NK-92 (cell line): ENCODE measurements around the gene TMOD4.
A peak's percentile ranks its signal among the peaks of the same experiment; 100 is the strongest.

Experiments
- DNase-seq: peaks from one replicate; lab custom pipeline; 2025; ENCODE audit not compliant: unreplicated experiment; lab: John Stamatoyannopoulos, UW

TMOD4 gene

GRCh38 chr1:151176514-151177045, 799 bp upstream of the TMOD4 start:
- DNase-seq: no peak

DNA sequence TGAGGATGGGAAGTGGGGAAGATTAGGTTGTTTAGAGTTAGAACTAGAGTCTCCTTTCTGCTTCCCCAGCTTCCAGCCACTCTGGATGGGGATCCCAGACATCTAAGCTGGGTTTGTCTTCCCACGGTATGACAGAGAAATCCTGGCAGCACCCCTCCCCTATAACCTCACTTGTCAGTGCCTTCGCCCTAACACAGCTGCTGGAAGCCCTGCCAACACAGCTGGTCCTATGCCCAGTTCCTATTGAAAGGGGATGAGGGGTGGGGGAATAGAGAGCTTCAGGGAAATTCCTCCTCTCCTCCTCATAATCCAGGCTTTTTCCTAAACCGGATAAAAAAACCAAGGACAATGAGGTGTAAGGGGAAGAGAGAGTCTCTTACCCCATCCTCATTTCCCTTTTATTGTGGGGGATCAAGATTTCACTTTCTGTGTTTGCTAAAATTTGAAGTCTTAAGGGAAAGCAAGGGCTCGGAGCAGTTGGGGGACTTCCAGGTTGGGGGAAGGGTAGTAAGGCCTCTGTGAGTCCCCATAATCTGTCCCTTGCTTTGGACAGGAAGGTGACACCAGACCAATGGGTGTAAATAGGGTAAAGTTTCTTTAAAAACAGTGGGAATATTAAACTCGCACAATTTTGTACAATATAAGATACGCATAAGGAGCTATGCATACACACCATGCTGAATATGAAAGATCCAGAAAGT, 590 bp downstream of the TMOD4 start:
- no peak for DNase-seq

GRCh38 chr1:151171190-151171589, 4.6 kb downstream of the TMOD4 start:
- DNase-seq: no peak

DNA sequence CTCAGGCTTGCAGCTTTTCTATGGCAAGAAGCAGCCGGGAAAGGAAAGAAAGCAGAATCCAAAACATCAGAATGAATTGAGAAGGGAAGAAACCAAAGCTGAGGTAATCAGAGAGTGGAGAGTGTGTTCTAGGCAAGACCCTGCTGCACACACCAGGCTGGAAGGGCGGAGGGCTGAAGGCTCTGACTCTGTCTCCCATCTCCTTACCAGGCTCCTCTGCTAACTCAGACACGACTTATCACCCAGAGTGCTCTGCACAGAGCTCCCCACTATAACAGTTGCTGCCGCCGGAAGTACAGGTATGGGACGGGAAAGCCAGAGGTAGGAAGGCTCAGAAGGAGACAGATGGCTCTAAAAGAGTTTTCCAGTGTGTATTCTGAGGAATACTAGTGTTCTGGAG, 8.7 kb downstream of the TMOD4 start:
- no peak for DNase-seq

- no peak for DNase-seq
Measured at GRCh38 chr1:151166505-151166956, 9.2 kb downstream of the TMOD4 start.

DNA sequence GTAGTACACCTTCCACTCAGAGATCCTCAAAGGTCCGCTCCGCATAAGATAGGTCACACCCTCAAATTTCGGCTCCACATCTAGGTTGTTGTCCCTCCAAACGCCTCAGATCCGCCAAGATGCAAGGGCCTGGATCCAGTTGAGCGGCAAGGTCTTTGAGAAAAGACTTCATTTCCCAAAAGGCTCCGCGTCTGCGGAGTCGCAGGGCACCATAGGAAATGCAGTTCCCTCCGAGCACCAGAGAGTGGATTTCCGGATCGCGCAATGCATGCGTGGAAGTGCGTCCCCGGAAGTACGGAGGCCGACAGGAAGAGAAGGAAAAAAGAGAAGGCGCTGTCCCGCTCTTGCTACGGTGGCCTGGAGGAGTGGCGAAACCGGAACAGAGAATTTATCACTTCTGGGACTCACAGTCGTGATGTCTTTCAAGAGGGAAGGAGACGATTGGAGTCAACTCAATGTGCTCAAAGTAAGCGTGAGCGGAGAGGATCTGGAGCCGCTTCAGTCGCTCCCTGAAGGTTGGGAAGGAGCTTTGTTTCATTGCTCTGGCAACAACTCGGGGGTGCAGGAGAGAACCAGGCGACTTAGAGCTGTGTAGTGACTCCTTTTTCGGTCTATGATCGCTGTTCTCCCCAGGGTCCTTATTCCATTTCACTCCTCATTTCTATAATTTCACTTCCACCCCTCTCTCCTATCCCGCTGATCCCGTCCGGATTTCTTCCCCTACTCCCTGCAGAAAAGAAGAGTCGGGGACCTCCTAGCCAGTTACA, 9.9 kb downstream of the TMOD4 start, which contains the start of the genes LYSMD1 and SCNM1:
Gene LYSMD1 (minus strand): TSS at position 165 of the 767 bp plus-strand sequence. CDS start 644 bp downstream, outside the sequence.
Gene SCNM1 (plus strand): TSS at position 407 of the 767 bp plus-strand sequence. CDS start 9 bp downstream, at position 416.
- peak; percentile 67 for DNase-seq

GRCh38 chr1:151165281-151165737, 10.5 kb downstream of the TMOD4 start:
- no peak for DNase-seq

DNA sequence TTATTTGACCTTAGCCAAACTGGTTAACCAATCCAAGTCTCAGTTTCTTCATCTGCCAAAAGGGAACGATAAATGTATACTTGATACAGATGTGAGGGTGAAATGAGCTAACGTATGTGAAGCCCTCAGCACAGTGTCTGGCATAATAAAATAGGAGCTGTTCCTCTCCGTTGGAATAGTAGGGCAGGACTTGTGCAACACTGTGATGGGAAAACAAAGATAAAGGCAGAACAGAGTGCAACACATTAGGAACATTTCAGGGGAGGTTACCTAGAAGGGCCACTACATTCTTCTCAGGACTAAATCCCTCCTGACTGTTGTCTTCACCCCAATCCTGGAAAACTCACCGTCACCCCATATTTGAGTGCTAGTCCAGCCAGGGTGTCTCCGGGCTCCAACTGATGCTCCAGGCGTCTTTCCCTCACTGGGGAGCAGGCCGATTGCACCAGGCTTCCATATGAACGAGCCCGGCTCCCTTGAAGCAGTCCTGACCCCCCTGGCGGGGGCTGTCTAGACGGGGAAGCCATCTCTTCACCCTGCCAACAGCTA, 11.0 kb downstream of the TMOD4 start:
- DNase-seq: no peak

DNA sequence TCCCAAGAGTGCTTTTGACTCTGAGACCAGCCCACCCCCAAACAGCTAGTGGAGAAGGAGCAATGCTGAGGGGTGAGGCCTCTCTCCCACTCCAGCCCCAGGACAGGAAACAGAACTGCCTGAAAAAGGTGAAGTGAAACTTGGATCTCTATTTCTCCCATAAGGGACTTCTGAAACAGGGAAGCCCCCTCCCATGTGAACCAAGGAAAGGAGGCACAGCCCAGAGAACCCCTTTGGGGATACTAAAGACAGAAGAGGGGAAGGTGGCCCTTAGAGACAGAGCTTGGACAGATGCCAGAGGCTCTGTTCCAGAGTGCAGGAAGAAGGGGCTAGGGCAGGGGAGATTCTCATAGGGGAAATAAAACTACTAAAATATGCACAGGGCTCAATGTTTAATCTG, 16.4 kb downstream of the TMOD4 start:
- DNase-seq: no peak

DNA sequence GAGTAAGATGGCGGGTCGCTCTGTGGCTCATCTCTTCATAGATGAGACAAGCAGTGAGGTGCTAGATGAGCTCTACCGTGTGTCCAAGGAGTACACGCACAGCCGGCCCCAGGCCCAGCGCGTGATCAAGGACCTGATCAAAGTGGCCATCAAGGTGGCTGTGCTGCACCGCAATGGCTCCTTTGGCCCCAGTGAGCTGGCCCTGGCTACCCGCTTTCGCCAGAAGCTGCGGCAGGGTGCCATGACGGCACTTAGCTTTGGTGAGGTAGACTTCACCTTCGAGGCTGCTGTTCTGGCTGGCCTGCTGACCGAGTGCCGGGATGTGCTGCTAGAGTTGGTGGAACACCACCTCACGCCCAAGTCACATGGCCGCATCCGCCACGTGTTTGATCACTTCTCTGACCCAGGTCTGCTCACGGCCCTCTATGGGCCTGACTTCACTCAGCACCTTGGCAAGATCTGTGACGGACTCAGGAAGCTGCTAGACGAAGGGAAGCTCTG, 17.0 kb downstream of the TMOD4 start:
- no peak for DNase-seq

GRCh38 chr1:151158326-151158725, 17.5 kb downstream of the TMOD4 start:
- DNase-seq: no peak

DNA sequence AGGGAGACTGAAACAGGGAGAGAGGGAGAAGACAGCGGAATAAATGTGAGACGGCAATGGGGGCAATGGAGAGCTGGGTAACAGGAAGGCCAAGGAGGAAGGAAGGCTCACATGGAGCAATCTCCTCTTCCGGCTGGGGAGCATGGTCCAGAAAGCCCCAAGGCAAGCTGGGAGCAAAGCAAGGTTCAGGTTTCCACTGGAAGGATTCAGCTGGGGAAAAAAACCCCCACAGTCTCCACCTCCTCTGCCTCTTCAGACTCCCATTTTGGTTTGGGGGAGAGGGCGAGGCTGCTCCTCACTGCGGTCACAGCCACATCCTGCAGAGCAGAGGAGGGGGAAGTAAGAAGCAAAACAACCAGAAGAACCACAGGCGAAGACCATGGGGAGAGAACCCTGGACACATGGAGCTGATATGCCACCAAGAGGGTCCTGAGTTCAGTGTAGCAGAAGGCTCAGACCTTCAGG, 18.7 kb downstream of the TMOD4 start:
- DNase-seq: no peak

DNA sequence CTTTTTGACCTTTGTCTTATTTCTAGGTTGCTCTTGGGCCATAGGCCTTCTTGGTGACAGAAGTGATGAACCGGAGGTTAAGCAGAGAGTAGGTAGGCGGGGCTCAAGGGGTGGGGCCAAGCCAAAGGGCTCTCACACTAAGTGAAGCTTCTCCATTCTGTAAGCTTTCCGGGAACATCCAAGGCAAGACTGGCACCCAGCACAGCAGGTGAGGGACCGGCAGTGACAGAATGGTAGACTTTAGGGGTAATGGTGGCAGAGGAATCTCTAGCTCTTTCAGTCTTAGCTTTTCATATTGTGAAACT, 19.3 kb downstream of the TMOD4 start, which contains the start of gene TNFAIP8L2:
Gene TNFAIP8L2 (plus strand): TSS at position 135 of the 305 bp plus-strand sequence. CDS start 2,049 bp downstream, outside the sequence.
- no peak for DNase-seq

DNA sequence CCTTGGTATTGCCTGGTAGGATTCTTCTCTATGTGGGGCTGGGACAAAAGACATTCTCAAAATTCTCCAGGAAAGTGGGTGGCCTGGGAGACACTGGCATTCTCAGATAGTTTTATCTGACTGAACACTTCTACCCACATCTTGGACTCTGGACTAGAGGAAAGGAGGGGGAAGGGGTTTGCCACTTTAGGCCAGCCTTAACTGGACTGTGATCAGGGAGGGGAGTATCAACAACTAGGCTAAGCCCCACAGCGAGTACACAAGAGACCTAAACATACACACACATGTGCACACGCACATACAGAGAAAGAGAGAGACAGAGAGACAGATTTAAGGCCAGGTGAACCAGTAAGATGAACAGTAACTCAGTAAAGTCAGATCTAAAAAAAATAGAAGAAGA, 28.1 kb downstream of the TMOD4 start:
- DNase-seq: no peak

DNA sequence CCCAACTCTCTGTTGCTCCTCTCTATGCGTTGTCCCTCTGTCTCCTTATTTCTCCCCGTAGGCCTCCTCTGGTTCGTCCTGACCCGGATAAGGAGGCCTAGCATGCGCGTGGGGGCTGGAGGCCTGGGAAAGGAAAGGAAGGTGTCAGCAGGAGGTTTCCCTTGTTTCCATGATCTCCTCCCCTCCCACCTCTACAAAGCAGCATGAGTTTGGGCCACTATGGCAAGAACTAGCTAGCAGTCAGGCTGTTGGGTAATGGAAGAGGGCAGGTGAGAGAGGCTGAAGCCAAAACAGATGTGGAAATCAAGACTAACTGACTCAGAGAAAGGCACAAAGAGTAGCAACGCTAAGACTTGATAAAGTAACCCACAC, 28.7 kb downstream of the TMOD4 start:
- no peak for DNase-seq

GRCh38 chr1:151146412-151147131, 29.2 kb downstream of the TMOD4 start, which contains the start of gene SEMA6C:
TSS of gene SEMA6C (minus strand) at chr1:151146631. CDS start at chr1:151142621, 4,010 bp downstream.
- DNase-seq: peak; percentile 19

GRCh38 chr1:151146072-151146411, 29.7 kb downstream of the TMOD4 start:
- no peak for DNase-seq

DNA sequence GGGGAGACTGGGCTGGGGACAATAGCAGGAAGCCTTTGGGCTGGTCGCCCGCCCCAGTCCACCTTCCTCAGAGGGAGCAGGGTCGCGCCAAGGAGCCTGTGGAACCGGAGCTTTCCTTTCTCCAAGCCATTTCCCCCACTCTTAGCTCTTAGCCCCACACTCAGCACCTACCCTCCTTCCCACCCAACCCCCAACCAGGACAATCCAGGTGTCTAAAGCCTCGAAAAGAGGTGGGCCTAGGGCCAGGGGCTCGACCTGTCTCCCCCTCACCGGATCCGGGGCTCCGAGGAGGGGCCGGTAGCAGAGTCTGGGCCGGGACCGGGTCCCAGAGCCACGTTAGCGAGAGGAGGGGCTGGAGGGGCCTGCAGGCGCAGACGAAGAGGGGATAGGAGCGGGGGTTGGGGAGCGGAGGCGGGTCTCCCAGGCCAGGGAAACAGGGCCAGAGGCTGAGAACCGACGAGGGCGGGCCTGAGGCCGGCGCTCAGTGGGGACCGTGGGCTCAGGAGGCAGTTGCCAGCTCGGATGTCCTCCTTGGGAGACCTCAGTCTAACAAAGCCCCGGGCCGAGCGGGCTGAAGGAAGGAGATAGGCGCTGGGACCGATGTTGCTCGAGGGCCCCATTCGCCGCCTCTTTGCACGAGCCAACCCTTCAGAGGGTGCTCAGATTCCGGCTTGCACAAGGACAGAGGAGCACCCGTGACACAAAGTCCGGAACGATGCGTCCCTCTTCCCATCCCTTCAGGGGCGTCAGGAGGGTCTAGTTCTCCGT, 30.3 kb downstream of the TMOD4 start:
- no peak for DNase-seq

DNA sequence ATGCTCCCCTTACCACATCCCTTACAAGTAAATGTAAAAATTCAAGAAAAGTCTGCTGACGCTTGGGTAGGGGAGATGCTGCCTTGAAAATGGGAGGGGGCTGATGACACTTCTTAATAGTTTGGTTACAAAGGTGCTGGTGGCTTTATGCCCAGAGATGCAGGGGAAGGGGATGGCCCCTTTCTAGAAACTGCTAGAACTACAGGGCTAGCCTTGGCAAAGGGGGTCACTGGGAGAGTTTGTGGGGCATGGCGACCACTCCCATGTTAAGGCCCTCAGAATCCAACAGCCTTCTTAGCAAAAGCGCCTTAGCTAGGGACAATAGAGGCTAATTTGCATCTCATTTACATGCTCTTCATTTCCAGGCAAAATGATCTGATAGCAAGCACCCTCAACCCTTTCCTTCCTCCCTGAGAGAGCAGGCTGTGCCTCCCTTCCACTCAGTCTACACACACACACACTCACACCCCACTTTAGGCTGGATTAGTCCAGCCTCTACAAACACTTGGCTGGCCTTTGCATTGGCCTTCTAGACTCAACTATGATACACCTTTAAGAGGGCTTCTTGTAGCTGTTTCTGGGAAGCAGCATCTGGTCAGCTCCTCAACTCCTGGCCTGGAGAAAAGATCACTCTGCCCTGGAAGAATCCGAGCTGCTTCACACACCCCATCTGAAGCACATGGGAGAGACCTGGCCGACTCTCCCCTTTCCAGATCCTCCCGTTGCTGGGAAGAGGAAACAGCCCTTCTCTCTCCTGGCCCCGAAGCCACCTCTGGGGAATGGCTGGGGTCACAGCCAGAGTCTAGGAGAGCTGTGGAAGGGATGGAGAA, 31.1 kb downstream of the TMOD4 start:
- no peak for DNase-seq
